Urothelium cell line (cell line): Measurements from ENCODE around the gene PANK4.

ENCODE experiments used
- DNase-seq: peaks from one replicate; pipeline ENCODE4 v3.0.0; 2011; ENCODE audit warnings: low spot score, mixed read lengths
- FAIRE-seq: peaks from 2 replicates; lab custom pipeline; 2011; peaks lifted over from hg19 to GRCh38; lab: Jason Lieb, UNC

PANK4 gene

DNA sequence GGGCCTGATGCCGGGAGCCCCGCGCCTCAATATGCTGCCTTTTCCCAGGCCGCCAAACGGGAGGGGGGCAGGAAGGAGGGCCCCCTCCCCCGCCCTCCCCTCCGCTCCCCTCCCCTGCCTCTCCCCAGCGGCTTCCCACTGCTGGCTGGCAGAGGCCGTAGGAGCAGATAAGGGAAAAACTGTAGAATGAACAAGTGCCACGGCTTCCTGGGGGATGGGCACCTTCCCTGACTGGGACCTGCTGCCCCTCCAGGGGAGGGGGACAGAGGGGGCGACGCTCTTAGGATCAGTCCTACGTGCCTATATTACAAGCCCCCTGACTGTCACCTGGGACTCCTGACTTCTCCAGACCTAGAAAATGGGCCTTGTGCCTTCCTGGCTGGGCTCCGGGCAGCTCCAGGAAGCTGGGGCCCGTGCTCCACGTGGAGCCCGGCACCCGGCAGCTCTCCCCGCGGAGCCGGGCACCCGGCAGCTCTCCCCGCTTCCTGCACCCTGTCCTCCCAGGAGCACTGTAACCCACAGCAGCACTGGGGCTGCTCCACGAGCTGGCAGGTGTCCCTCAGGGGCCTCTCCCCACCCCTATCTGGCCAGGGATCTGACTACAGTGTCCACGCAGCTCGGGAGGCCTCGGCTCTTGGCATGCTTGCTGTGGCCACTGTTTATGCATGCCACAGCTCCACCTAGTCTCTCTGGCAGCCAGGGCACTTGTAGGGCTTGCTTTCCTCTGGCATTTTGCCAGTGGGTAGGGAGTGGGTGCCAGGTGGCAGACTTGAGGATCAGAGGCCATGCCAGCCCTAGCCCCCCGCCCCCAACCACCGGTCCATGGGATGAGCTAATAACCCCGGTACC is 4.3 kb upstream of the PANK4 start:
- DNase-seq (peak; percentile 21), FAIRE-seq (no peak)

DNA sequence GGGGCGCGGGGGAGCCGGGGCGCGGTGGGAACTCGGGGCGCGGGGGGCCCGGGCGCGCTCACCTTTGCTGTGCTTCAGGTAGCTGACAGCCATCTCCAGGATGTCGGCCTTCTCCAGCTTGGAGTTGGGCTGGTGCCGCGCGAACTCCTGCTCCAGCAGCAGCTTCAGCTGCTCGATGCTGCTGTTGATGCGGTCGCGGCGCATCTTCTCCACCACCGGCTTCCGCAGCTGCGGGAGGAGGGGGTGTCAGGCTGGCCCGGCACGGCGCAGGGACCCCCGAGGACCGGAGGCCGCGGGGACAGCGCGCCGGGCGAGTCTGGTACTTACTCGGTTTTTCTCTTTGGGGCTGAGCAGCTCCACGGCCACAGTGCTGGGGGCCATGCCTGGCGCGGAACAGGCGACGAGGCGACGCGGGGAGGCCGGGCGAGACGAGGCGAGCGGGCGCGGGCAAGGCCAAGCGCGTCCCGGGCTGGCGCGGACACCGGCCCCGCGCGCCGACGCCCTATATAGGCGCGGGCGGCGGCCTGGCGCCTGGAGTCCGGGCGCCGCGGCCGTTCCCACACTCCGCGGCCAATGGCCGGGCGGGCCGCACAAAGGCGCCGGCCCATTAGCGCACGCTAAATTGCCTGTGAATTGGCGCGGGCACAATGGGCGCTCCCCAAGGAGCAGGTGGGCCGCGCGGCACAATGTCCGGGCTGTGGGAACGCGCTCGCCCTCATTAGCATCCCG is 3.6 kb upstream of the PANK4 start, which contains the start of gene HES5:
TSS of gene HES5 (minus strand) at position 480 of the 729 bp plus-strand sequence. CDS start at position 381, 99 bp downstream.
- DNase-seq (no peak), FAIRE-seq (no peak)

DNA sequence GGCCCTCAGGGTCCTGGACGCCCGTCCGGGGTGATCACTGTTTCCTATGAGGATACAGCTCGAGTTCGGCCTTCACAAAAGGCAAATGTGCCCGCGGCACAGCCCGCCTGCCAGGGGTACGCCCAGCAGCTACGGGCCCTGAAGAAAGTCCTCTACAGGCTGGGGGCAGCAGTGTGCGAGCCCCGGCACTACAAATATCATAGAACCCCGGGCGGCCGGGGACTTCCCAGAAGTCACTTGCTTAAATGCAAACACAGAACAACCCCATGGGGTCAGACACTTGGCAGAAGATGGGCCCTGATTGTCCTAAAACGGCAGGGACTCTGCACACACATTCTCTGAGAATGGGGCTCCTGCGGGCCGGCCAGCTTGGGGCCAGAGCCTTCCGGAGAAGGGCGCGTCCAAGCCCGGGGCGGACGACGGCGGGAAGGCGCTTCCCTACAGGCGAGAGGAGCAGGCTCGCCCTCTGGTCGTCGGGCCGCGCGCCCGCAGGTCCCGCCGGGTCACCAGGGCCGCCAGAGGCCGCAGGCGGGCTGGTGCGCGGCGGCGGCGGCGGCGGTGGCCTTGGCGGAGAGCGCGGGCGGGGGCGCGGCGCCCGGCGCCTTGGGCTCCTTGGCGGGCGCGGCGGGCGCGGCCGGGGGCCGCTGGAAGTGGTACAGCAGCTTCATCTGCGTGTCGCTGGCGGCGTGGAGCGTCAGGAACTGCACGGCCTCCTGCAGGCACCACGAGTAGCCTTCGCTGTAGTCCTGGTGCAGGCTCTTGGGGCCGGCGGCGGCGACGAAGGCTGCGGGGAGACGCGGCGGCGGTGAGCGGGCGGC is 2.8 kb upstream of the PANK4 start:
- DNase-seq (no peak), FAIRE-seq (no peak)

DNA sequence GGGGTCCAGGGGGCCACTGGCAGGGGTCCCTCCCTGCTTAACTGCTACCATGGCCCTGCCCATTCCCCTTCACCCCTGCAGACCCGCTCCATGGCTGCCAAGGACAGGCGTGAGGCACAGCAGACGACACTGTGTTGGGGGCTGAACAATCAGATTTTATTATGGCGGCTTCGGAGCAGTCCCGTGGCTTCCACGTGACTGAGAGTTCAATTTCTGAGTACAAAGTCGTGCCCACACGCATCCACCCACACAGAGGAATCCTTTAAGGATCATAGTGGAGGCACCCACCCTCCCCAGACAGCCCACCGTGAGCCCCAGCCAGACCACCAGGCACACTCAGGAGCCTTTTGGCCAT is 2.2 kb upstream of the PANK4 start:
- FAIRE-seq (no peak), DNase-seq (no peak)

DNA sequence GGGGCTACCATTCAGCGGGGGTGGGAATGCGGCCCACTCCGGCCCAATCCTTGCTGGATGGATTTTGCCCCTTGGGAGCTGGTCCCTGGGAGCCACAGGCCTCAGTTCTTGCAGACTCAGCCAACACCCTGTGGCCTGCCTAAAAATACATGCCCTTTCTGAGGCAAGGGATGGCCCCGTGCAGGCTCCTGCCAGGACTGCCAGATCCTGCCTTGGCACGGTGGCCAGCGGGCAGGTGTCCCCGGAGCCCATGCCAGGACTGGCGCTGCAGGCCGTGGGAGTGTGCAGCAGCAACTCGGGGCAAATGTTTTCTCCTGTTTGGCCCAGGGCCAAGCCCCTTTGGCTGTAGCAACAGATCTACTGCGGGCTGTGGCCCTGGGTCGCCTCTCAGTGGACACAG is 1.6 kb upstream of the PANK4 start:
- no peak for DNase-seq
- FAIRE-seq: no peak

DNA sequence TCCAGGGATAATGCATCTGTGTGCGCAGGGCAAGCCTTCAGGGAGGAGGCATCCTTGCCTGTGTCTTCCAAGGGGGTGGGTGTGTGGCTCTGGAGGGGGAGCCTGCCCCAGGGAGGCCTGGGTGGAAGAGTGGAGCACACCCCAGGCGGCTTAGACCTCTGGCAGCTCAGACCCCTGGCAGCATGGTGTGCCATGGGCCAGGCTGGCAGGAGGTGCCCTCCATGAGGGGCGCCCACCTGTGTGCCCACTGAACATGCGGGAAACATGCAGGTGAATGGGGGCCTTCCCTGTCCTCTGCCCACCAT is 1.1 kb upstream of the PANK4 start:
- no peak for DNase-seq
- no peak for FAIRE-seq

DNA sequence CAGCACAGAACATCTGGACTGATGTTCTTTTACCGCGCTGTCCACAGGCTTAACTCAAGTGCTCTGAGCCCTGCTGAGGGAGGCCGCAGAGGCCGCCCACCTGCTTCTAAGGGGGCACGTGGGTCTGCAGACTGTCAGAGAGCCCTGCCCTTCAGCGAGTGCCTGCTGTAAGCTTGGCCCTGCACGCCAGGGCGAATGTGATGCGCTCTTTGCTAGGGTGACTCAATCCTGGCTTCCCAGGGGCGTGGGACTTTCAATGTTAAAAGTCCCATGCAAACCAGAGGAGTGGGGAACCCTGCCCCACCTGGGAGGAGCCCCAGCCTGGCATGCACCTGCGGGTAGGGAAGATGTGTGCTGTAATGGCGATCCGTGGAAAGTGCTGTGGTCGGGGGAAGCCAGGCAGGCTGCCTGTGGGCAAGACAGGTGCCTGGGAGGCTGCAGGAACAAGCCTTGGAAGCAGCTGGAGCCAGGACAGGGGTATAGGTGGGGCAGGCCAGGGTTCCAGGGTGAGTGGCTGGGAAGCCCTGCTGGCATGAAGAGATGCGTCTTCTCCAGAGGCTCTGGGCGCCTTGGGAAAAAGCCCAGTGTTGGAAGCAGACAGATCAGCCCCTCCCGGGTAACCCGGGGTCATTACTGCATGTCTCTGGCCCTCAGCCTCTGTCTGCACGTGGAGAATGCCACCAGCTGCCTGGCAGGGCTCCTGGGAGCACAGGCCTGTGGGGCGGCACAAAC is 594 bp upstream of the PANK4 start:
- no peak for FAIRE-seq
- no peak for DNase-seq

DNA sequence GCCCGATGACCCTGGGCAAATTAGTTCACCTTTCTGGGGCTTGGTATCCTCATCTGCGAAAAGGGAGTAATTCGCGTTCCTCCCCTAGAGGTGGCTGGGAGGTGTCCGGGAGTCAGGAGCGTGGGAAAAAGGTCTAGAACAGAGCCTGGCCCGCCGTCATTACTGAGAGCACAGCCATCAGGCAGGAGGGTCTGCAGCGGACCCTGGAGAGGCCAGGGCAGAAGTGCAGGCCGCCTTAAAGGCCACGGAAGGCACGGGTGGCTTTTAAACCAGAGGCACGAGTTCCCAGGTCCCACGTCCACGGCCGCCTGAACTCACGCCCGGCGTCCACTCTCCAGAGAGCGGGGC is 850 bp downstream of the PANK4 start:
- DNase-seq (no peak), FAIRE-seq (no peak)

DNA sequence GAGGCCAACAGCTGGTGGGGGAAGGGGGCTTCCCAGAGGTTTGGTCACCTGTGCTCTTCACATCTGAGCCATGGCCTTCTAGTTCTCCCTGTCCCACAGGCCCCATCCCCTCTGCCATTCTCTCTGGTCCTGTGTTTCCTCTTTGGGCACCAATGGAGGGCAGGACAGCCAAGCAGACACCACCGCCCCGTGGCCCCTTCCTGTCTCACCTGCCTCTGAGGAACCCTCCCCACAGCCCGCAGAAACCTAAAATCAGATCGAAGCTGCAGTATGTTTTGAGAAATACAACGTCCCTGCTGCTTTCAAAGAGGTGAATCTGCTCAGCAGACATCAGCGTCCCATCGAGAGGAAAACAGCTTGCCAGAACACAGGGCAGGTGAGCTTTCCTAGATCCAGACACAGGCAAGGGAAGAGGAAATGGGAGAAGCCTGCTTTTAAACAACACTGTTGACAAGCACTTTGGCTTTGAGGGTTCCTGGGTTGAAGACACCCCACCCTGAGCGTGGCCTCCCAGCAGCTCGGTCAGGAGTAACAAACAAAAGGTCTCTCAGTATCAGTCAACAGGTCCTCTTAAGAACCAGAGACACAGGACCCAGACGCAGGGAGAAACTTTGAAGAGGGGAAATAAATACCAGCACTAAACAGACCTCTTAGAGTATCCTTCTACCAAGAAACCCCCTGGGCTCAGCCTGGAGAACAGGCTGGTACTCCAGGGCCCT is 2.3 kb downstream of the PANK4 start:
- no peak for FAIRE-seq
- no peak for DNase-seq

DNA sequence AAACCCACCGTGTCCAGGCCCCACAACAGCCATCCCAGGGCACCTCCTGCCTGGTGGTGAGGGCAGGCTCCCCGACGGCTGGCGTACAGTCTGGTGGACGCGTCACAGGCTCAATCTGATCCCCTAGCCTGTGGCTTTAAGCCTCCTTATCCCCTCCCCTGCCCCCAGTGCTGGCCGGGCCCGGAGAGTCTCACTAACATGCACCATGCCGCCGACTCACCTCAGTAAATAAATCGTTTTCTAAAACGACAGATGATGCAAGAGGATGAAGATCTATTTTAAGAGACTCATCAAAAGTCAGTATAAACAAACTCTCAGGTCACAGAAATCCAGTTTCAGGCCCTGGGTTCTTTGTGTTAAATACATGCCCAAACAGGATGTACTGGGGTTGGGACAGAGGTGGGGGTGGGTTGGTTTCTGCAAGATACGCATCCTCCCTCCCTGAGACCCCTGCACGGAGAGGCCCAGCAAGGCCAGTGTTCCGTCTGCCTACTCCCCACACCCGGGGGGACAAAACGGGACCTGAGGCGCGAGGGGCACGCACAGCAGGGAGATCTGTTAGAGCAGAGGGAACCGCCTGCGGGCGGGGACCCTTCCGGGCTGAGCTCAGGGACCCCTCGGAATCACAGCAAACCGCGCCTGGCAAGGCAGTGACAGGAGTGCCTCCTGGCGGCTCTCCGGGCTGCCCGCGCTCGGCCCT is 3.1 kb downstream of the PANK4 start:
- DNase-seq: no peak
- FAIRE-seq: no peak

DNA sequence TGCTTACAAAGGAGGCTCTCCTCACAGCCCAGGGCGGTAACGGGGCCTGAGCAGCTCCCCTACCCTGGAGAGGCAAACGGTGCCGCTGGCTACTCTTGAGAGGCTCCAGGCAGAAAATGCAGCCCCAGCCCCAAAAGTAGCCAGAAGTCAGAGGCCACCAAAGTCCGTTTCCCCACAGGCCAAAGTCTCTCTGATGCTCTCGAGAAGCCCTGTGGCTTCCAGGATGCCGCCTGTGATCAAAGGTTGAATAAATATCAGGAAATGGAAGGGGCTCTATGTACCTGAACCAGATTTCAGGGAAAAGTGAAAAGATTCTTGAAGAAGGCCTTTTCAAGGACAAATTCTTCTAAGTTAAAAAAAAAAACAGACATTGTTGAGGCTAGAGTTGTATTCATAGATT is 4.2 kb downstream of the PANK4 start:
- no peak for DNase-seq
- FAIRE-seq: no peak

DNA sequence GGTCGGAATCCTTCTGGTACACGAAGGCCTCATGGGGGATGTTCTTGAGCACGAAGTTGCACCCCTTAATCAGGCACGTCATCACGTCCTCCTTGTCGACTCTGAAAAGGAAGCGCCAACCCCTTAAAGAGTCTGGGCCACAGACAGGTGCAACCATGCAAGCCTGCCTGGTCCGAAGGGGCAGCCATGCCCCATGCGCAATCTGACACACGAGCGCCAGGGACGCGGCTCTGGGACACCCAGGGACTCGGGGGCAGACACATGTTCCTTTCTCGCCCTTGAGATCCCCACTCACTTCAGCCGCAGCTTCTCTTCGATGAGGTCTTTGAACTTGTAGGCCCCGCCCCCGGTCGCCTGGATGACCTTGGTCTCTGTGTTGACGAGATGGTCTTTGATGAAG is 5.6 kb downstream of the PANK4 start:
- FAIRE-seq: no peak

DNA sequence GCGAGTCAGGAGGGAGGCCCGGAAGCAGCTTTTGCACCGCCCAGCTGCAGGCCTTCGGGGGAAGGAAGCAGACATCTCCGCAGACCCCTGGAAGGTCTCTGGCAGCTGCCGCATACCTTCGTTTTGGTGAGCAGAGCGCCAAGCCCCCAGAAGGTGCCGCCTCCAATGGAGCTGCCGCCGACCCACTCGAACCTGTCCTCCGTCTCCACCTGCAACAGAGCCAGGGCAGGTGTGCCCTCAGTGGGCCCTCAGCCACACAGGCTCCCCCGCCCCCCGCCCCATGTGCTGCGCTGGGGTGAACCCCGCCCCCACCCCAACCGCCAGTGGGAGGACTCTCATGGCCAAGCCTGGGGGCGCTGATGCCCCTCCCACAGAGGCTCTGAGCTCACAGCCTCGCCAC is 6.2 kb downstream of the PANK4 start:
- no peak for DNase-seq
- FAIRE-seq: no peak

More for the DNA sequence above, 5.6 kb downstream of the PANK4 start:
- DNase-seq: no peak

DNA sequence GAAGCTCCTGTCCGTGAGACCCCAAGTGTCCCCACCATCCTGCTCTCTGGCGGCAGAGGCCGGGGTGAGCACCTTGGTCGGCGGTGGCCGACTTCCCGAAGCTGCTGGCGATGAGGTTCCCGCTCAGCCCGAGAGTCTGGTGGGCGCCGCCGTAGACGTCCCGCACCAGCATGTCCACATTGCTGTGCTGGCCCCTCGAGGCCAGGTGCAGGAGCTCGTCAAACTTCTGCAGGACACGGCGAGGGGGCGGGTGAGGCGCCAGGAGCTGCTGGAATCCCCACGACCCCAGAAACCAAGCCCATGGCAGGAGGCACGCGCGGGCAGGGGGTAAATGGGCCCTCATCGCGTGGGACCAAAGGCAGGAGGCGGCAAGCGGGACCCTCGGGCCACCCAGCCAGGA is 6.7 kb downstream of the PANK4 start:
- FAIRE-seq: no peak

DNA sequence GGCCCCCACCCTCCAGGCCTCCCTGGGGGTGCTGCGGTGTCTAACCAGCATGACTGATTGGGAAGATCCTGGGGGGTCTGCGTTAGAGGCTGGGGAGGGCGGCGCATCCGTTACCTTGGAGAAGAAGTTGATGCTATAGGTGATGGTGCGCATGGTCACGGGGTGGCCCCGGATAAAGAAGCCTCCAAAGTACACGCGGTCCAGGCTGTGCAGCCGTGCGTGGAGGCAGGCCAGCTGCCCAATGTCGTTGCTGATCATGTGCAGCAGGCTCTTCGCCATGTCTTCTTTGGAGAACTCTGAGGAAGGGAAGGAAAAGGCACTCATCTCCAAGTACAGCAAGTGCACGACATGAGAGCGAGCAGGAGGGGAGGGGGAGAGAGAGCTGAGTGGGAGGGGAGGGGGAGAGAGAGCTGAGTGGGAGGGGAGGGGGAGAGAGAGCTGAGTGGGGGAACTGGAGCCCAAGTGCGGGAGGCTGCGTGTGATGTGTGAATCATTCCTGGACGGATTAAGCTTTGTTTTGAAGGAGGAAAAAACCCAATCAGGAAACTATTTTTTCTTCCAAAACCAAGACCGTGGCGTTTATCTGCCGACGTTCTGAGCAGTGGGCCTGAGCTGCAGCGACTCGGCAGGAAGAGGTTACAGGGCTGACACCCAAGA is 7.2 kb downstream of the PANK4 start:
- FAIRE-seq (no peak), DNase-seq (no peak)

More for the DNA sequence above, 6.7 kb downstream of the PANK4 start:
- DNase-seq: no peak

DNA sequence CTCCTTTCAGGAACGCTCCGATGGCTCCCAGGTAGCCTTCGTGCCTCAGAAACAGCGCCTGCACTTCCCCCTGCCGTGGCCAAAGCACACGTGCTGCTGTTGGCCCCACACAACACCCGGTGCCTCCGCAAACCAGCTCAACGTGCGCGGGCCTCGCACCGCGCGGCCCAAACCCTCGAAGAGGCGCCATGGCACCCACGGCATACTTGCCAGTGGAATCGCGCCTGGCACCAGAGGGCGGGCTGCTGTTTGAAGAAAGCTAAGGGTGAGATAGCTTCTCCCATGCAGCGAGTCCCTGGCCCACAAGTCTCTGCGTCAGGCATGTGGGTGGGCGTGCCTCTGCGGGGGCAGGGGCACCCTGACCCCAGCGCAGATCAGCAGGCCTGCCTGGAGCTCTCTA is 7.9 kb downstream of the PANK4 start:
- DNase-seq: no peak
- FAIRE-seq: no peak

DNA sequence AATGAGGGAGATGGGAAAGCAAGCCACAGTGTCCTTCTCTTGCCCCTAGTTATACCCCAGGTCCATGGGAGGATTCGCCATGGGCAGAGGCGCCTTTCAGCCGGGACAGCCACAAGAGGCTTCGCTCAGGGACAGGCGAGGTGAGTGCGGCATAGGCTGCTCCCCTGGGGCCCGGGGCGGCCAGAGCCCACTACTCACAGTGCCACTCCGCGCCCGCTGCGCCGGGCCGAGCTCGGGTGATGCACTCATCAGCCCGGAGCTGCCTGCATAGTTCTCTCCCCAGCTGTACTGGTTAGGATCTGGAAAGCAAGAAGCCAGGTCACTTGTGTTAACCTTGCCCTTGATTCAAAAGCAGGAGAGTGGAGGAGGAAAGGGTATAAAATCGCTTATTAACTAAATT is 8.4 kb downstream of the PANK4 start:
- FAIRE-seq: no peak
- DNase-seq: no peak

DNA sequence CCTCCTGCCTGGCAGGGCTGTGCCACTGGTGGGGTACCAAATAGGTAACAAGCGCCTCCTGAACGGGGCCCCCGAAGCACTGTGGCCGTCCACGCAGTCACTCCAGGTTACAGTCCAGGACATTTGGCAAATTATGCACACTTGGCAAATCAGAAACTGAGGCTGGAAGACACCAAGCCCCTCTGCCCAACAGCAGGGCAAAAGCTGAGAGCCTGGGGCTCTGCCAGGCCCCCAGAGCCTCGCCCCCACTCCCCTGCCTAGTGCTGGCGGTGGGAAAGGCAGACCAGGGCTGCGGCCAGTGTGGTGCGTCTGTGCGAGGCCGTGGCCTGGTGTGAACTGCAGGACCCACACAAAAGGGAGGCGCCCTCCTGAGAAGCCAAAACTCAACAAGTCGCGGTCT is 9.4 kb downstream of the PANK4 start:
- DNase-seq (no peak), FAIRE-seq (no peak)

DNA sequence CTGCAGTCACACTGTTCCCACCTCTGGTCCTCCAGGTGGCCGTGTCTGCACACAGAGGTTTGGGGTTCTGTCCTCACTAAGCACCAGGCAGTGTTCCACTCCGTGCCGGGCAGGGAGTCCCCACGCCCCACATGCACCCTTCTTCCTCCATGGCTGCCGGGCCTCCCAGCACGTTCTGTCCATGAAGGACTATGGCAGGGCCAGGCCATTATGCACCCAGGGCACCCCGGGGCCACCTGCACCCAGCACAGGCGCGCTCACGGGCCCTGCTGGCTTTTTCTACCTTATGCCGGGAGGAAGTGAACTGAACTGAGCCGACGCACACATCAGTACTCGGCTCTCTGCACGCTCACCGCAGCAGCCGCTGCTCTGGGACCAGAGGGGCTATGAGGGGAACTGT is 10.3 kb downstream of the PANK4 start:
- DNase-seq (no peak), FAIRE-seq (no peak)

DNA sequence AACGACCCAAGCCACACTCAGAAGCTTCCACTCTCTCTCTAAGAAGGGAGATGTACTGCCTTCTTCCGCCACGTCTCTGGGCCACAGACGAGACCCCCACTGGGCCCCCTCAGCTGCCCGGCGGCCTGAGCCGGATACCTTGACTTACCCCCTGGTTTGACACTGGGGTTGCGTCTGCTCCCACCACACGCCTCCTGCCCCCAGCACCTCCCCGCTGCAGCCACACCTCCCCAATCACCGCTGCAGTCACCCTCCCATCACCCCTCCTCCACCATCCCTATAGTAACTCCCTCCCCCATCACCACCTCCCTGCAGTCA is 10.7 kb downstream of the PANK4 start:
- FAIRE-seq (no peak), DNase-seq (no peak)
